Activated T-cell treated with anti-CD3 and anti-CD28 coated beads, Interleukin-2, amount 50 U/mL, for 4 hours (primary cell): ENCODE measurements around the gene DHRS11. TPM values are rescaled to one million over a fixed set of nuclear protein-coding genes. Genes with fewer than 3 reads are reported as not detected.

Source experiments
- ATAC-seq, 2 donors: fragments of 200-7000 bp; cut with Tn5 transposase; one replicate each; pipeline ENCODE4 v1.10.0; 2021
- DNase-seq: peaks from one replicate; pipeline ENCODE4 v3.0.0-alpha.2; 2020
- H3K27me3 Mint-ChIP-seq: one replicate; pipeline ENCODE4 v1.8.0; 2021; ENCODE audit warnings: low read depth, mixed read lengths
- H3K36me3 Mint-ChIP-seq: one replicate; pipeline ENCODE4 v1.8.0; 2022; ENCODE audit warnings: mixed read lengths; ENCODE audit not compliant: insufficient read depth
- H3K4me1 Mint-ChIP-seq: one replicate; pipeline ENCODE4 v1.8.0; 2021; ENCODE audit warnings: low read depth, mixed read lengths
- H3K4me3 Mint-ChIP-seq: one replicate; pipeline ENCODE4 v1.8.0; 2021; ENCODE audit warnings: mild to moderate bottlenecking, moderate library complexity, mixed read lengths
- H3K9me3 Mint-ChIP-seq: one replicate; pipeline ENCODE4 v1.8.0; 2021; ENCODE audit warnings: mixed read lengths
- total RNA-seq, 3 donors: library from RNA; stranded (reverse); gene quantifications; one replicate each; pipeline ENCODE4 v1.2.1, GENCODE V29; 2021

Gene DHRS11
- total RNA-seq, 3 donors from 2014 or later, result 11.6 to 13.0 (median 12.0) TPM

DNA sequence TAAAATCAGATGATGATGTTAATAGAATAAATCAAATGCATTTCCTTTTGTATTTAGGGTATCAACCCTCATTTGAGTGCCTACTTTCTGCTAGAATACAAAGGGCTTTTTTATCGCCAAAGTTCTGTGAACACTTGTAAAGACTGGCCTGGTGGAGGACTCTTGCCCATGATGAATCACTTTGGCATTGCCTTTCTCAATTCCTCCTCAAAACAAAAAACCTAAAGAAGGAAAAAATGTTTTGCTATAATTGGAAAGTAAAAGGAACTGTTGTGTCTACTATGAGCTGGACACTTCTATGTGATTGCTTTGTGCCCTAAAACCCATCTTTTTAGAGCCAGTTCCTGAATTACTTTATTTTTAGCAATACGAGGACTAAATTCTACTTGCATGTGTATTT is 13.0 kb upstream of the DHRS11 start:
- H3K4me1 Mint-ChIP-seq, result peaks cover 5% of the 10 kb centered on the region
- H3K27me3 Mint-ChIP-seq, result no peaks in the 10 kb centered on the region
- no peak overlapping the region for H3K4me3 Mint-ChIP-seq
- DNase-seq (no peak), ATAC-seq (no peak)
- H3K36me3 Mint-ChIP-seq, result peaks cover 27% of the 10 kb centered on the region
- H3K9me3 Mint-ChIP-seq, result no peaks in the 10 kb centered on the region

DNA sequence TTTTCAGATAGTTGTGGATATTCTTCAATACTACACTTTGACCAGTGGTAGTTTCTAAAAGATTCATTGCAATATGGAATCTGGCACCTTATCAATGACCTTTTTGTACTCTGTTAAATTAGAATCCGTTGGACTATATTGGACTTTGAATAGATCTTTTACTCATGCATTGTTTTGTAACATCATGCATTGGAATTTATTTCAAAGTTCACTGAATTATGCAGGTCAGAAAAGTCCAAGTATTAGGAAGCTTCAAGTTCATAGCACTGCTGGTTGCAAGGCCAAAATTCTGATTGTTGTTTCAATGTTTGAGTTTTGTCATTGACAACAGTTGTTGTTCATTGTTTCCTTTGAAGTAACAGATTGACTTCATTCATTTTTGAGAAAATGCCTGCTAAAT is 7.9 kb upstream of the DHRS11 start:
- H3K36me3 Mint-ChIP-seq, result peaks cover 29% of the 10 kb centered on the region
- H3K9me3 Mint-ChIP-seq, result no peaks in the 10 kb centered on the region

DNA sequence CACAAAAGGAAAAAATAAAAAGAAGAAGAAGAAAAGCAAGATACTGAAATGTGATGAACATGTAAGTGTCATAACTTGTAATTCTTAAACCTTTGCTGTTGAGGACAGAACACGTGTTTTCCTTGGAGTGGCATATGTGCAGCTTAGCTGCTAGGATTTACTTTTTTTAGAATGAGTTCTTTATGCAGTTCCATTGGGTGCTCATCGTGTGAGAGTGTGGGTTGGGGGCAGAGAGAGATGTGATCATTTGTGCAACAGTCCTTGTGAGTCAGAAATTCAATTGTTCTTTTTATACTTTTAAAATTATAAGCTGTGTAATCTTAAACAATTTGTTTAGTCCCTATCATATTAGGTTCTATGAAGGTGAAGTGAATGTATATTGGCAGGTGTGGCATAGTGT is 5.5 kb upstream of the DHRS11 start:
- DNase-seq, result no peak
- no peaks in the 10 kb centered on the region for H3K27me3 Mint-ChIP-seq
- ATAC-seq, result no peak
- no peaks in the 10 kb centered on the region for H3K9me3 Mint-ChIP-seq
- peaks cover 1% of the 10 kb centered on the region for H3K4me1 Mint-ChIP-seq
- no peak overlapping the region for H3K4me3 Mint-ChIP-seq
- peaks cover 21% of the 10 kb centered on the region for H3K36me3 Mint-ChIP-seq

More for the DNA sequence above, 7.9 kb upstream of the DHRS11 start:
- Mint-ChIP-seq H3K27me3 (no peaks in the 10 kb centered on the region), H3K4me3 (no peak overlapping the region), H3K4me1 (no peaks in the 10 kb centered on the region)
- DNase-seq (no peak), ATAC-seq (no peak)

DNA sequence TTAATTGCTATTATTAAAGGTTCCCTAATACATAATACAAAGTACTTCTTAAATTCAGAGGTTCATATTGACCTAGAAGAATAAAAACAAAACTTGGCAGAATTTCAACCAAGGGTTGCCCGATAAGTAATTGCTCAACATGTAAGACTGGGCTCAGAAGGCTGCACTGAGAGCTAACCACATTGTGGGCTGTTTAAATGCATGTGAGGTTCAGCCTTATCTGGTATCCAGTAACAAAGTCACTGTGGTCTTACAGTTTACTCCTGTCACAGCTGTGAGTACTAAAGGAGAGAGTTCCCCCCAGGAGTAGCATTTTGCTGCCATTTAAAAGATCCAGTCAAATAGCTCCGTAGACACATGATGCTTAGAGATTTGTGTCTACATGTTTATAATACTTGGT is 1.6 kb upstream of the DHRS11 start:
- Mint-ChIP-seq H3K36me3 (peaks cover 11% of the 10 kb centered on the region), H3K4me3 (no peak overlapping the region), H3K9me3 (no peaks in the 10 kb centered on the region), H3K27me3 (no peaks in the 10 kb centered on the region), H3K4me1 (peaks cover 16% of the 10 kb centered on the region)
- no peak for DNase-seq
- no peak for ATAC-seq

DNA sequence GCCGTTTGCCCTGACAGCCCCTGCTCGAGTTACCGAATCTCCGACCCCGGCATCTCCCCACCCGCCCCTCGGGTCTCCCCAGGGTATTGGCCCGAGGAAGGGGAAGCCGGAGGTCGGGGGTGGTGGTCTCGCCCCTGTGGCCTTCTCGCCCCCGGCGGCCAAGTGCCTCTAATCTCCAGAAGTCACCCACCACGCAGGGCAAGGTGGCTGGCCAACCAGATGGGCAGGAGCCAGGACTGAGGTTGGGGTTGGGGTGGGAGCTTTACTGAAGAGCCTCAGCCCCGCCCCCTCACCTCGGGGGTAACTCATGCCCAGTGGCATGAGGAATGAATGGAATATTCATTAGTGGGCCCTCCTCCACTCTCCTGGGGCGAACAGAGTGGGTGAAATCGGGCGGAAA is 637 bp downstream of the DHRS11 start:
- H3K9me3 Mint-ChIP-seq, result no peaks in the 10 kb centered on the region
- DNase-seq (no peak), ATAC-seq (peak; percentile 4 to 9)
- H3K36me3 Mint-ChIP-seq, result peaks cover 9% of the 10 kb centered on the region
- peak overlapping the region; percentile 80 for H3K4me3 Mint-ChIP-seq
- H3K27me3 Mint-ChIP-seq, result no peaks in the 10 kb centered on the region
- peaks cover 16% of the 10 kb centered on the region for H3K4me1 Mint-ChIP-seq

DNA sequence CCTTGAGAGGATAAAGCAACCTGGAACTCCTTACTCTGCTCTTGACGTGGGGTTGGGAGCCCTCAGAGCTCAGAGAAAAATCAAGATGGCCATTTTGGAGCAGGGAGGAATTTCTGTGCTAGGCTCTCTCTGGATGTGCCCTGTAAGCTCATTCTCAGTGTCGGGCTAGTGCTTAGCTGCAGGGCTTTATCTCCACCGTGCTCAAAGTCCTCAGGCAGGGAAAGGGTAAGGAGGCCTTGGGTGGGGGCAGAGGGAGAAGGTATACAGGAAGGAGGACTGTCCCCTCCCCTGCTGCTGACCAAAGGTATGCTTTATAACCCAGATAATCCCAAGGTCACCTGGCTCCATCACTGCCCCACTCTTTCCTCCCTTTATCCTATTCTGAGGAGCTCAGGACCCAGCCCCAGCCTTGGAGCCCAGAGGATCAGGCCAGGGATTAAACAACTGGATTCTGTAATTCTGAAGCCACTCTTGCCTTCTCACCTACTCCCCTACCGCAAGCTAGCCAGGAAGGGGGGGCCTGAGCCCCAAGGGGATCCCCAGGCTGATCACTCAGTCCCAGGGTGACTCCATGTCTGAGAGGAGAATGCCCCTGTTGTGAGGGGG is 1.1 kb downstream of the DHRS11 start:
- no peak for ATAC-seq

DNA sequence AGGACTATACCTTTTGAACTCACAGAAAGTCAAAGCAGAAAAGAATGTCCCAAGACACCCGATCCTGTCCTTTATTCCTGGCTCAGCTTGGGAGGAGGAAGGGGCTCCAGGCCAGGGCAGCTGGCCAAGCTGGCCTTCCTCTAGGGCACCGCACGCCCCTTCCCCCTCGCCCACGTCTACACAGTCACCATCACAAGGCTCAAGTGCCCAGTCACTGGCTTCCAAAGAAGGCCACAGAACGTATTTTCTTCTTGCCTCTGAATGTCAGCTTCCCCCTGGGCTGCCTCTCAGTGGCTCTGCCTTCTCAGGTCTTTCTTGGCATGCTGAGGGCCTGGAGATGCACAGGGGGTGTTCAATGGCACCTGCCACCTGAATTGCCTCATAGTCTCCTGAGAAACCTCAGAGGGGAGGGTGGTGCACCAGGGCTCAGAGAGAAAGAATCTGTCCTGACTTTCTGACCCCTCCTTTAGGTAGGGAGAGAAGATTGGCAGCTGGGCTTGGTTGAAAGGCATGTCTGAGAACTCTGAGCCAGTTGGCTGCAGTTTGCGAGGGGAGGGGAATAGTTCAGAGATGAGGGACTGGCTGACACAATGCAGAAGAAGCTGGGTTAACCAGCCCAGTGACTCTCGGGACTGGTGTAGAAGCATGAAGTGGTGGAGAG is 2.1 kb downstream of the DHRS11 start:
- Mint-ChIP-seq H3K36me3 (peaks cover 6% of the 10 kb centered on the region), H3K27me3 (no peaks in the 10 kb centered on the region), H3K9me3 (no peaks in the 10 kb centered on the region), H3K4me1 (peaks cover 16% of the 10 kb centered on the region), H3K4me3 (peak overlapping the region; percentile 31)
- ATAC-seq, result no peak
- no peak for DNase-seq

More for the DNA sequence above, 1.1 kb downstream of the DHRS11 start:
- no peak for DNase-seq
- peaks cover 16% of the 10 kb centered on the region for H3K4me1 Mint-ChIP-seq
- peaks cover 8% of the 10 kb centered on the region for H3K36me3 Mint-ChIP-seq
- peak overlapping the region; percentile 80 for H3K4me3 Mint-ChIP-seq
- H3K27me3 Mint-ChIP-seq, result no peaks in the 10 kb centered on the region
- H3K9me3 Mint-ChIP-seq, result no peaks in the 10 kb centered on the region

DNA sequence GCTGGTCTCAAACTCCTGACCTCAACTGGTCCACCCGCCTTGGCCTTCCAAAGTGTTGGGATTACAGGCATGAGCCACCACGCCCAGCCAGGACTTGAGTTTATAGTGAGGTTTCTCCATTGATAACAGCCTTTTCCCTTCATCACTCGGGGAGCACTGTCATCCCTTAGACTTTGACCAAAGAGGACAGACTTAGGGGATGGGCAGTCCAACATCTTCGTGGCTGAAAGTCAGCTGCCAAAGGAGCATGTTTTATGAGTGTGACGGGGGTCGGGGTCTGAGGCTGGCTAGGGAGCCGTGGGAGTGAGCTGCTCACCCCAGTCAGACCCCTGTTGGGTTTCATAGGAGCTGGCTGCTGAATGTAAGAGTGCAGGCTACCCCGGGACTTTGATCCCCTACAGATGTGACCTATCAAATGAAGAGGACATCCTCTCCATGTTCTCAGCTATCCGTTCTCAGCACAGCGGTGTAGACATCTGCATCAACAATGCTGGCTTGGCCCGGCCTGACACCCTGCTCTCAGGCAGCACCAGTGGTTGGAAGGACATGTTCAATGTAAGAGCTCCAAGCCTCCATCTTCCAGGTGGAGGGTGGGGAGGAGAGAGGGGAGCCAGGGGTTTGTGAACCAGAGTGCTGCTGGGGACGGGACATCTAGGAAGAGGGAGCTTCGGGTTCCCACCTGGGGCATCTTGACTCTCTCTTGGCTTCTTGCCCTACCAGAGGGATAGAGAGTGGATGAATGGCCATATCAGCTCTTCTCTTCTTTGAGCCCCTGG is 3.1 kb downstream of the DHRS11 start:
- Mint-ChIP-seq H3K4me3 (no peak overlapping the region), H3K36me3 (peaks cover 5% of the 10 kb centered on the region), H3K4me1 (peaks cover 16% of the 10 kb centered on the region), H3K9me3 (no peaks in the 10 kb centered on the region), H3K27me3 (no peaks in the 10 kb centered on the region)
- DNase-seq (no peak), ATAC-seq (no peak)

DNA sequence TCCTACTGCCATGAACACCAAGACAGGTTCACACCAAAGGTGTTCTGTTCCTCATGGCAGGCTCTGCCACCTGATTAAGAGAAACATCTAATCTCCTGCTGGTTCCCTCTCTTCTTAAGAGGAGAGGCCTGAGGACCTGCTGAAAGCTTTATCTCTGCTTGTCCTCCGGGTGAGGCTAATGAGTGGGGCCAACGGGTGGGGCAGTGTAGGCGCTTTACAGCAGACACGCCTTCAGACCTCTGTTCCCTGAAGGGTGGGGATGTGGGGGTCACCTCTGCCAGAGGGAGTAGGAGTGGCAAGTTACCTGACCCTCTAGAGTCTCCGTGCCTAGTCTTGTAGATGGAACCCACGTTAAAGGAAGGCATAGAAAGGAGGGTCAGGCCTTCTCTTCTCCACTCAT is 5.5 kb downstream of the DHRS11 start:
- Mint-ChIP-seq H3K9me3 (no peaks in the 10 kb centered on the region), H3K27me3 (no peaks in the 10 kb centered on the region), H3K4me1 (peaks cover 22% of the 10 kb centered on the region), H3K4me3 (no peak overlapping the region), H3K36me3 (peaks cover 5% of the 10 kb centered on the region)
- ATAC-seq (no peak), DNase-seq (no peak)

DNA sequence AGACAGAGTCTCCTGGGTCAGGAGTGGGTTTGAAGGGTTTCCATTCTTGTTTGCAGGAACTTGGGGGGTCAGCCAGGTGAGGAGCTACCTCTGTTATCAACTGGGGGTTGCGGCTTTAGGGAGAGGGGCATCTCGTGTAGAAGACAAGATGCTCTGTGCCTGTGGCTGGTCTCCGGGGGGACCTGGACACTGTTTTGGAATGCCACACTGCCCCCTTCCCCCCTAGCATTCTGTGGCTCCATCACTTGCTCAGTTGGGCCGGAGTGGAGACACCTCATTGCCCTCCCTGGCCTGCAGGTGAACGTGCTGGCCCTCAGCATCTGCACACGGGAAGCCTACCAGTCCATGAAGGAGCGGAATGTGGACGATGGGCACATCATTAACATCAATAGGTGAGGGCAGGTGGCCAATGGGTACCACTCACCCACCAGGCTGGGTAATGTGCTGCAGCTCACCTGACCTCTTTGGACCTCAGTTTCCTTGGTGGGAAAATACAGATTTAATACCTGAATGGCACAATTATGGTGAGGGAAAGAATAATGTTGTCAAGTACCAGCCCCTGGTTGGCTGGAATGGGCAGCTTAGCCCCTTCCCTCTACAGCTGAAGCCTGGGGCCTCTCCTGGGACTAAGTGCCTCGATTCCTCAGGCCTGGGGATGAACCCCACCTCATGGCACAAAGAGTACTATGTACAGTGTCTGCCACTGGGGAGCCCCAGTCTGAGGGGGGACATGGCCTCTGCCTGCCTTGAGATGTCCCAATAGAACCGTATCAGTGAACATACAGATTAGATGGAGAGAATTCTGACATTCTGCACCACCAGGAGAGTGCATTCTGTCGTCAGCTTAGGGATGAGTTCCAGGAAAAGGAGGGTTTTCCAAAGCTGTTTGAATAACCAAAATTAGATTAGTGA is 6.4 kb downstream of the DHRS11 start:
- H3K27me3 Mint-ChIP-seq, result no peaks in the 10 kb centered on the region
- H3K36me3 Mint-ChIP-seq, result peaks cover 5% of the 10 kb centered on the region
- H3K4me3 Mint-ChIP-seq, result no peak overlapping the region

DNA sequence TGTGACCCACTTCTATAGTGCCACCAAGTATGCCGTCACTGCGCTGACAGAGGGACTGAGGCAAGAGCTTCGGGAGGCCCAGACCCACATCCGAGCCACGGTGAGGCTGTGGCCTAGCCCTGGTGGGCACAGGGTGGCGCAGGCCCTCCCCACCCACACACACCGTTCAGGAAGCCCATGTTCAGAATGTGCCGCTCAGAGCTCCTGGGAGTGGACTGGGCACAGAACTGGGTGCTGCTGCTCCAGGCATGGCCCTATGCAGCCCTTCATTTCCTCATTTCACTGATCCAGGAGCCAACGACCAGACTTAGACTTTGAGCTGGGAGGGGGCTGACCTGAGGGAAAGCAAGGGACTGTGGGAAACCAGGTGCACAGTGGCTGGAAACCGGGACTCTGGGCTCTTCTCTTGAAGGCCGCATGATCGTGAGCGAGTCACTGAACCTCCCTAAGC is 7.3 kb downstream of the DHRS11 start:
- Mint-ChIP-seq H3K4me1 (peaks cover 19% of the 10 kb centered on the region), H3K27me3 (no peaks in the 10 kb centered on the region), H3K9me3 (no peaks in the 10 kb centered on the region), H3K4me3 (no peak overlapping the region), H3K36me3 (peaks cover 5% of the 10 kb centered on the region)
- ATAC-seq (no peak), DNase-seq (no peak)

More for the DNA sequence above, 6.4 kb downstream of the DHRS11 start:
- Mint-ChIP-seq H3K4me1 (peaks cover 18% of the 10 kb centered on the region), H3K9me3 (no peaks in the 10 kb centered on the region)
- ATAC-seq (no peak), DNase-seq (no peak)

DNA sequence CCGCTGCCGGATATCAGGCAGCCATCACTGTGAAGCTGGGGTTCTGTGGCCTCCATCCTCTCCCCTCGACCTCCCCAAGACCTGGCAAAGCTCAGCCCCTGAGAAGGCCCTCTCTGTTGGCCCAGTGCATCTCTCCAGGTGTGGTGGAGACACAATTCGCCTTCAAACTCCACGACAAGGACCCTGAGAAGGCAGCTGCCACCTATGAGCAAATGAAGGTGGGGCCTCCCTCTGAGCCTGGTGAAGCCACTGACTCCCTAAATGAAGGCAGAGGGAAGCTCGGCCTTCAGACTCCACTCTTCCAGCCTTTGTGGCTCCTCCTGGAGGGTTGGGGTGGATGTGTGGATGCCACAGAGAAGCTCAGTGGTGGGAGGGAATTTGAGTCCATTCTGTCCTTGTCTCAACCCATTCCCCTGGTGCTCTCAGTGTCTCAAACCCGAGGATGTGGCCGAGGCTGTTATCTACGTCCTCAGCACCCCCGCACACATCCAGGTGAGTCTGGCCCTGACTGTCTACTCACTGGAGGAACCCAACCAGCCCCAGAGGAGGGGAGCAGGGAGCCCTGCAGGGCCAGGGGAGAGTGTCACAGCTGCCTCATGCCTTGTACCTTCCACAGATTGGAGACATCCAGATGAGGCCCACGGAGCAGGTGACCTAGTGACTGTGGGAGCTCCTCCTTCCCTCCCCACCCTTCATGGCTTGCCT is 8.0 kb downstream of the DHRS11 start:
- Mint-ChIP-seq H3K36me3 (peaks cover 9% of the 10 kb centered on the region), H3K4me3 (no peak overlapping the region), H3K9me3 (no peaks in the 10 kb centered on the region), H3K4me1 (peaks cover 25% of the 10 kb centered on the region), H3K27me3 (no peaks in the 10 kb centered on the region)
- ATAC-seq (no peak), DNase-seq (no peak)

DNA sequence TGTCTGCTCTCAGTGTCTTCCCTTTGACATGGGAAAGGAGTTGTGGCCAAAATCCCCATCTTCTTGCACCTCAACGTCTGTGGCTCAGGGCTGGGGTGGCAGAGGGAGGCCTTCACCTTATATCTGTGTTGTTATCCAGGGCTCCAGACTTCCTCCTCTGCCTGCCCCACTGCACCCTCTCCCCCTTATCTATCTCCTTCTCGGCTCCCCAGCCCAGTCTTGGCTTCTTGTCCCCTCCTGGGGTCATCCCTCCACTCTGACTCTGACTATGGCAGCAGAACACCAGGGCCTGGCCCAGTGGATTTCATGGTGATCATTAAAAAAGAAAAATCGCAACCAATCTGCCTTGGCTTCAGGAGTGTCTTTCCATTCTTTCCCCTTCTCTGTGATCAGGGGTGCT is 8.8 kb downstream of the DHRS11 start:
- no peak for ATAC-seq
- peaks cover 29% of the 10 kb centered on the region for H3K4me1 Mint-ChIP-seq
- H3K36me3 Mint-ChIP-seq, result peaks cover 9% of the 10 kb centered on the region
- no peaks in the 10 kb centered on the region for H3K27me3 Mint-ChIP-seq
- no peaks in the 10 kb centered on the region for H3K9me3 Mint-ChIP-seq
- H3K4me3 Mint-ChIP-seq, result peak overlapping the region; percentile 90
- DNase-seq, result no peak
